ENCODE results near the gene SHISA9.

GRCh38 chr16:12917653-12918052 is 16.3 kb downstream of the SHISA9 start:
- TF ChIP-seq, protein P1, sequence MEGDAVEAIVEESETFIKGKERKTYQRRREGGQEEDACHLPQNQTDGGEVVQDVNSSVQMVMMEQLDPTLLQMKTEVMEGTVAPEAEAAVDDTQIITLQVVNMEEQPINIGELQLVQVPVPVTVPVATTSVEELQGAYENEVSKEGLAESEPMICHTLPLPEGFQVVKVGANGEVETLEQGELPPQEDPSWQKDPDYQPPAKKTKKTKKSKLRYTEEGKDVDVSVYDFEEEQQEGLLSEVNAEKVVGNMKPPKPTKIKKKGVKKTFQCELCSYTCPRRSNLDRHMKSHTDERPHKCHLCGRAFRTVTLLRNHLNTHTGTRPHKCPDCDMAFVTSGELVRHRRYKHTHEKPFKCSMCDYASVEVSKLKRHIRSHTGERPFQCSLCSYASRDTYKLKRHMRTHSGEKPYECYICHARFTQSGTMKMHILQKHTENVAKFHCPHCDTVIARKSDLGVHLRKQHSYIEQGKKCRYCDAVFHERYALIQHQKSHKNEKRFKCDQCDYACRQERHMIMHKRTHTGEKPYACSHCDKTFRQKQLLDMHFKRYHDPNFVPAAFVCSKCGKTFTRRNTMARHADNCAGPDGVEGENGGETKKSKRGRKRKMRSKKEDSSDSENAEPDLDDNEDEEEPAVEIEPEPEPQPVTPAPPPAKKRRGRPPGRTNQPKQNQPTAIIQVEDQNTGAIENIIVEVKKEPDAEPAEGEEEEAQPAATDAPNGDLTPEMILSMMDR (conservative IDR thresholded peaks at IDR 0.05; ENCODE audit: low read depth, low read length) = no peak
- TF ChIP-seq EZH2 (IDR thresholded peaks at IDR 0.05; ENCODE audit: low read length, unreplicated experiment) = no peak
- no peak for TF ChIP-seq EZH2phosphoT487 (IDR thresholded peaks at IDR 0.05; ENCODE audit: borderline replicate concordance, low read length)
